Measurements from ENCODE around the gene IFNA5. TPM values are rescaled to one million over a fixed set of nuclear protein-coding genes. Genes with fewer than 3 reads are reported as not detected.

Gene IFNA5
- total RNA-seq, result not detected

GRCh38 chr9:21305213-21305612 is at the start of gene IFNA5:
Gene IFNA5 (minus strand): TSS chr9:21305313. CDS start chr9:21305256, 57 bp downstream.
- no peaks in the 10 kb centered on the region for H3K4me1 ChIP-seq
- intact Hi-C loops (cut with DNase I), result no loop called here
- TF ChIP-seq POLR2A (IDR thresholded peaks at IDR 0.05), result no peak
- TF ChIP-seq CTCF (IDR thresholded peaks at IDR 0.05), result no peak
- no peak within 1 kb of the TSS for H3K4me3 ChIP-seq
- DNase-seq, result no peak
- H3K27ac ChIP-seq, result no peak within 1 kb of the TSS
- H3K27me3 ChIP-seq, result peaks cover 0 to 4% (median 0%) of the 10 kb centered on the region in 4 donors
- H3K36me3 ChIP-seq, result no peaks in the 10 kb centered on the region
- WGBS, 2 donors, result 71 to 86% methylated on average over 2 of the region's 2 CpGs
- H3K9me3 ChIP-seq, result no peaks in the 10 kb centered on the region

GRCh38 chr9:21350787-21351186 is 45.7 kb upstream of the IFNA5 start, which contains the start of gene IFNA6:
Gene IFNA6 (minus strand): TSS chr9:21350887. CDS start chr9:21350887, 0 bp downstream.
- Histone ChIP-seq H3K36me3 (no peaks in the 10 kb centered on the region), H3K27ac (no peak within 1 kb of the TSS), H3K4me3 (no peak within 1 kb of the TSS), H3K27me3 (peaks cover 0 to 18% (median 0%) of the 10 kb centered on the region in 4 donors), H3K9me3 (peaks cover 0 to under 1% (median 0%) of the 10 kb centered on the region in 3 donors), H3K4me1 (no peaks in the 10 kb centered on the region)
- intact Hi-C loops (cut with DNase I), result no loop called here
- 70 to 75% methylated on average over 1 of the region's 1 CpG for WGBS, 2 donors
- no peak for DNase-seq
- TF ChIP-seq CTCF (IDR thresholded peaks at IDR 0.05) (no peak), POLR2A (IDR thresholded peaks at IDR 0.05) (no peak)

- WGBS, 2 donors, result 41 to 68% methylated on average over 3 of the region's 3 CpGs
- intact Hi-C loops (cut with DNase I), result no loop called here
Observed at GRCh38 chr9:21348430-21348970, 43.4 kb upstream of the IFNA5 start.

GRCh38 chr9:21340735-21341134 is 35.6 kb upstream of the IFNA5 start:
- Histone ChIP-seq H3K27me3 (peaks cover 0 to 11% (median 0%) of the 10 kb centered on the region in 4 donors), H3K9me3 (peaks cover 0 to 7% (median 0%) of the 10 kb centered on the region in 3 donors), H3K36me3 (no peaks in the 10 kb centered on the region), H3K4me1 (peaks cover 0 to 4% (median 0%) of the 10 kb centered on the region in 3 donors), H3K4me3 (no peak overlapping the region), H3K27ac (no peak overlapping the region)
- intact Hi-C loops (cut with DNase I), result no loop called here
- no peak for DNase-seq
- 89 to 93% methylated on average over 4 of the region's 4 CpGs for WGBS, 2 donors
- TF ChIP-seq POLR2A (IDR thresholded peaks at IDR 0.05) (no peak), CTCF (IDR thresholded peaks at IDR 0.05) (no peak)

More at GRCh38 chr9:21348430-21348970, 43.4 kb upstream of the IFNA5 start:
- Histone ChIP-seq H3K9me3 (peaks cover 0 to 8% (median 0%) of the 10 kb centered on the region in 3 donors), H3K27me3 (peaks cover 0 to 20% (median 0%) of the 10 kb centered on the region in 4 donors), H3K27ac (no peak overlapping the region), H3K36me3 (no peaks in the 10 kb centered on the region), H3K4me3 (no peak overlapping the region), H3K4me1 (no peaks in the 10 kb centered on the region)
- no peak for TF ChIP-seq CTCF (IDR thresholded peaks at IDR 0.05)
- TF ChIP-seq POLR2A (IDR thresholded peaks at IDR 0.05), result no peak
- DNase-seq, result no peak

- no peak overlapping the region for H3K4me3 ChIP-seq
- intact Hi-C loops (cut with DNase I), result no loop called here
- H3K4me1 ChIP-seq, result peaks cover 11 to 37% (median 20%) of the 10 kb centered on the region in 3 donors
- H3K27ac ChIP-seq, result no peak overlapping the region
- DNase-seq, result no peak
- H3K36me3 ChIP-seq, result no peaks in the 10 kb centered on the region
- H3K27me3 ChIP-seq, result peaks cover 0 to 4% (median 0%) of the 10 kb centered on the region in 4 donors
- TF ChIP-seq POLR2A (IDR thresholded peaks at IDR 0.05) (no peak), CTCF (IDR thresholded peaks at IDR 0.05) (no peak)
- H3K9me3 ChIP-seq, result no peaks in the 10 kb centered on the region
Observed at GRCh38 chr9:21336457-21336856, 31.3 kb upstream of the IFNA5 start.

Measured in esophagus squamous epithelium (tissue), 5 donors.